Measurements from ENCODE around the gene KCNK13. TPM values are rescaled to one million over a fixed set of nuclear protein-coding genes. Genes with fewer than 3 reads are reported as not detected.

Gene KCNK13
- not detected in 2 replicates for total RNA-seq

DNA sequence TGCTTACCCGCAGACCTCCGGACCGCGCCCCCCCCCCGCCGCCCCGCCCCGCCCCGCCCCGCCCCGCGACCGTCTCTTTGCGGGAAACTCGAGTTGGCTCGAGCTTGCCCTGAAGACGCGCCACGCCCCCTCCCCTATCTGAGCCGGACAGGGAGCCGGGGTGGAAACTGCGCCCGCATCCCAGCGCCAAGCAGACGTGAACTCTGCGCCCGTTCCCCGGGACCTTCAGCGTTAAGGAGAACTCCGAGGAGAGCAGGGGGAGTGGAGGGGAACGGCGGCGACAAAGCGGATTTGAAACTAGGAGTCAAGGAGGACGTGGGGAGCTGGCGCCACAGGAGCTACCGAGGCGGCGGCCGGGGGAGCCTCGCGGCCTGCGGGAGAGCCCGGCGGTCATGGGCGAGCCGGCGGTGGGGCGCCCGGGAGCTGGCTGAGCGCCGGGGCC lies at the start of gene KCNK13:
Gene KCNK13, plus strand, starts transcription at position 310 of the 442 bp plus-strand sequence. CDS start 212 bp downstream, outside the sequence.

Small RNA genes lying within 50 kb of the gene (small RNA-seq; reads per million reads assigned to genes)
- gene RF00019, result not detected

Other genes with a start within 250 kb of the KCNK13 start
- gene EFCAB11, start 107.3 kb upstream of the KCNK13 start, total RNA-seq, result 5.1 and 6.8 TPM in 2 replicates
- gene TDP1, start 106.1 kb upstream of the KCNK13 start, total RNA-seq, result 23.9 and 29.7 TPM in 2 replicates
- gene PSMC1, start 194.6 kb downstream of the KCNK13 start, total RNA-seq, result 80.5 and 104 TPM in 2 replicates

All from subcutaneous preadipocyte (primary cell).